SK-N-SH treated with all-trans-retinoic acid at 6 μM for 48 hours (cell line): ENCODE measurements around the gene ADK.

Source experiments
- CSDC2 ChIP-seq: fragments of 250-450 bp; sonication (Bioruptor Pico); IDR thresholded peaks from 2 replicates; pipeline ENCODE4 v1.5.0; 2020; ENCODE audit warnings: mild to moderate bottlenecking, moderate library complexity
- GLIS3 ChIP-seq: fragments of 250-450 bp; sonication (Bioruptor Pico); IDR thresholded peaks from 2 replicates; pipeline ENCODE4 v1.5.0; 2020; ENCODE audit warnings: mild to moderate bottlenecking, moderate library complexity
- TOX ChIP-seq: fragments of 250-450 bp; sonication (Bioruptor Pico); IDR thresholded peaks from 2 replicates; pipeline ENCODE4 v1.8.0; 2021; ENCODE audit warnings: mild to moderate bottlenecking, moderate library complexity, borderline replicate concordance
- ZFP3 ChIP-seq: fragments of 250-450 bp; sonication (Bioruptor Pico); IDR thresholded peaks from 2 replicates; pipeline ENCODE4 v1.5.0; 2020; ENCODE audit warnings: mild to moderate bottlenecking, moderate library complexity
- TF ChIP-seq, protein P1 (sequence below): fragments of 250-450 bp; sonication (Bioruptor Pico); IDR thresholded peaks from 2 replicates; pipeline ENCODE4 v1.8.0; 2020; ENCODE audit warnings: mild to moderate bottlenecking, moderate library complexity, borderline replicate concordance
- TF ChIP-seq, protein P2 (sequence below): fragments of 250-450 bp; sonication (Bioruptor Pico); IDR thresholded peaks from 2 replicates; pipeline ENCODE4 v1.5.1; 2020; ENCODE audit warnings: low read depth, mild to moderate bottlenecking, moderate library complexity

DNA sequence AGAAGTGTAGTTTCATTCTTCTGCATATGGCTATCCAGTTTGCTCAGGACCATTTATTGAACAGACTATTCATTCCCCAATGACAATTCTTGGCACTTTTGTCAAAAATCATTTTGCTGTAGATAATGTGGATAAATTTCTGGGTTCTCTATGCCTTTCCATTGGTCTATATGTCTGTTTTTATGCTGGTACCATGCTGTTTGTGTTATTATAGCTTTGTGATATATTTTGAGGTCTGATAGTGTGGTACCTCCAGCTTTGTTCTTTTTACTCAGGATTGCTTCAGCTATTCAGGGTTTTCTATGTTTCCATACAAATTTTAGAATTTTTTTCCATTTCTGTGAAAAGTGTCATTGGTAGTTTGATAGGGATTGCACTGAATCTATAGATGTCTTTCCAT lies 360.0 kb downstream of the ADK start:
- TF ChIP-seq, protein P1, sequence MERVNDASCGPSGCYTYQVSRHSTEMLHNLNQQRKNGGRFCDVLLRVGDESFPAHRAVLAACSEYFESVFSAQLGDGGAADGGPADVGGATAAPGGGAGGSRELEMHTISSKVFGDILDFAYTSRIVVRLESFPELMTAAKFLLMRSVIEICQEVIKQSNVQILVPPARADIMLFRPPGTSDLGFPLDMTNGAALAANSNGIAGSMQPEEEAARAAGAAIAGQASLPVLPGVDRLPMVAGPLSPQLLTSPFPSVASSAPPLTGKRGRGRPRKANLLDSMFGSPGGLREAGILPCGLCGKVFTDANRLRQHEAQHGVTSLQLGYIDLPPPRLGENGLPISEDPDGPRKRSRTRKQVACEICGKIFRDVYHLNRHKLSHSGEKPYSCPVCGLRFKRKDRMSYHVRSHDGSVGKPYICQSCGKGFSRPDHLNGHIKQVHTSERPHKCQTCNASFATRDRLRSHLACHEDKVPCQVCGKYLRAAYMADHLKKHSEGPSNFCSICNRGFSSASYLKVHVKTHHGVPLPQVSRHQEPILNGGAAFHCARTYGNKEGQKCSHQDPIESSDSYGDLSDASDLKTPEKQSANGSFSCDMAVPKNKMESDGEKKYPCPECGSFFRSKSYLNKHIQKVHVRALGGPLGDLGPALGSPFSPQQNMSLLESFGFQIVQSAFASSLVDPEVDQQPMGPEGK (CRISPR knock-in tag) = no peak
- TF ChIP-seq CSDC2 = no peak
- TF ChIP-seq, protein P2, sequence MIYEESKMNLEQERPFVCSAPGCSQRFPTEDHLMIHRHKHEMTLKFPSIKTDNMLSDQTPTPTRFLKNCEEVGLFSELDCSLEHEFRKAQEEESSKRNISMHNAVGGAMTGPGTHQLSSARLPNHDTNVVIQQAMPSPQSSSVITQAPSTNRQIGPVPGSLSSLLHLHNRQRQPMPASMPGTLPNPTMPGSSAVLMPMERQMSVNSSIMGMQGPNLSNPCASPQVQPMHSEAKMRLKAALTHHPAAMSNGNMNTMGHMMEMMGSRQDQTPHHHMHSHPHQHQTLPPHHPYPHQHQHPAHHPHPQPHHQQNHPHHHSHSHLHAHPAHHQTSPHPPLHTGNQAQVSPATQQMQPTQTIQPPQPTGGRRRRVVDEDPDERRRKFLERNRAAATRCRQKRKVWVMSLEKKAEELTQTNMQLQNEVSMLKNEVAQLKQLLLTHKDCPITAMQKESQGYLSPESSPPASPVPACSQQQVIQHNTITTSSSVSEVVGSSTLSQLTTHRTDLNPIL (CRISPR knock-in tag) = no peak
- TF ChIP-seq ZFP3 (CRISPR knock-in tag) = no peak
- no peak for TF ChIP-seq GLIS3 (CRISPR knock-in tag)
- TF ChIP-seq TOX (CRISPR knock-in tag) = no peak
